ENCODE data around the gene CRYBB1.

CRYBB1 gene

DNA sequence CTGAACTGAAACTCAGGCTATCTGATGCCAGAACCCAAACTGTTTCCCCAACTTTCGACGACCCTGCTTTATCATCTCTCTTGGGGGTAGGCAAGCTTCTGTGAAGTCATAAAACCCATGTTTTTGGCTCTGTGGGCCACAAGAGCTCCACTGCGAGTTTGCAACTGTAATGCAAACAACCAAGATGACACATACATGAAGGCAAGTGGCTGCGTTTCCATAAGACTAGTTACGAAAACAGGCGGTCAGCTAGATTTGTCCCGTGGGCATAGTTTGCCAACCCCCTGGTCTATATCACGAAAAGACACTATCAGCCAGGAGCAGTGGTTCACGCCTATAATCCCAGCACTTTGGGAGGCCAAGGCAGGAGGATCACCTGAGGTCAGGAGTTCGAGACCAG is 65.4 kb downstream of the CRYBB1 start:
- no peak for DNase-seq (ENCODE audit: low read depth)

GRCh38 chr22:26551568-26551967 is 66.3 kb downstream of the CRYBB1 start:
- DNase-seq (ENCODE audit: low read depth): no peak

DNA sequence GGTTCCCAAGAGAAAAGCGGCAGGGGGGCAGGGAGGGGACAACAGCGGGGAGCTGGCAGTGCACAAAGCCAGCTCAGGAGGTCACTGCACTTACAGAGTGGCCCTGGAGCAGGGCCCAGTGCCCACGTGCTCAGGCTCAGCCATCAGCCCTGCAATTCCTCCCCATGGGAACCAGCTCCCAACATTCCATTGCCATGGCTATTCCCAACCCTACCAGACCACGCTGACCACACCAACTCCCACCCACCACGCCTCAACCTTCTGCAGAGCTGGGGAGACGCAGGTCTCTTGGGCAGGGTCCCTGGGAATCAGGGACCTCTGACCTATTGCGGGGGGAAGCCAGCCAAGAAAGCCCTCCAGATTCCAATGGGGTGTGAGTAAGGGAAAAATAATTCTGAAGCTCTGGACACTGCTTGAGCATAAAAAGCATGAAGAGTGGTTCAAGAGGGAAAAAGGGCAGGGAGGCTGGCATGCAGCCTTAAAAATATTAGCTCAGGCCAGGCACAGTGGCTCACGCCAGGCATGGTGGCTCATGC is 67.3 kb downstream of the CRYBB1 start:
- no peak for DNase-seq (ENCODE audit: low read depth)

DNA sequence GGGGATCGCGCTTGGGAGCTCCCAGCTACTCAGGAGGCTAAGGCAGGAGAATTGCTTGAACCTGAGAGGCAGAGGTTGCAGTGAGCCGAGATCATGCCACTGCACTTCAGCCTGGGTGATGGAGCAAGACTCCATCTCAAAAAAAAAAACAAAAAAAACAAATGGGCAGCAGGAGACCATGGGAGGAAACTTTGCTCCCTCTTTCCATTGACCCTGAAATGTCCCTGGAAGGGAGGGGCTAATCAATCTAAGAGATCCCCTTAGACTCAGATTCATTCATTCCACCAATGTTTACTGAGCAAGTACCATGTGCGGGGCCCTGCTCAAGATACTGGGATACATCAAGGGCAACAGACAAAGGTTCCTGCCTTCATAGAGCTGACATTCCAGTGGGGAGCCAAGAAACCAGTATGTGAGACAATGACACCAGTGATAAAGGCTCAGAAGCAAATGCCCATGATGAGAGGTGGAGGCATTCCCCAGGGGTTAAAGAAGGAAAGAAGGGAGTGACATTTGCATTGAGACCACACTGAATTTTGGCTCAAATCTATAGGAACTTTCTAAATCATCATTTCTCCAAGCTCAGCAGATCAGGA is 67.8 kb downstream of the CRYBB1 start:
- DNase-seq (ENCODE audit: low read depth): no peak

Data from stimulated activated CD8-positive, alpha-beta memory T cell treated with anti-CD3 and anti-CD28 coated beads, Interleukin-12 subunit alpha, Interleukin-12 subunit beta, amount 100 ng/mL, for 1 hour (primary cell).